Nephron progenitor cell (in vitro differentiated cells): ENCODE data around the gene ANKS4B.

ENCODE experiments used
- DNase-seq: peaks from one replicate; pipeline ENCODE4 v3.0.0; 2021
- H3K27ac Mint-ChIP-seq: 2 replicates; pipeline ENCODE4 v1.8.0; 2021; ENCODE audit warnings: mild to moderate bottlenecking, moderate library complexity, mixed read lengths
- H3K27me3 Mint-ChIP-seq: 2 replicates; pipeline ENCODE4 v1.8.0; 2021; ENCODE audit warnings: mild to moderate bottlenecking, low read depth, mixed read lengths; ENCODE audit not compliant: poor library complexity
- H3K36me3 Mint-ChIP-seq: 2 replicates; pipeline ENCODE4 v1.8.0; 2021; ENCODE audit warnings: low read depth, mixed read lengths
- H3K4me1 Mint-ChIP-seq: 2 replicates; pipeline ENCODE4 v1.8.0; 2021; ENCODE audit warnings: mixed read lengths
- H3K4me3 Mint-ChIP-seq: 2 replicates; pipeline ENCODE4 v1.8.0; 2021; ENCODE audit warnings: mild to moderate bottlenecking, moderate library complexity, mixed read lengths
- H3K9me3 Mint-ChIP-seq: 2 replicates; pipeline ENCODE4 v1.8.0; 2021; ENCODE audit warnings: mild to moderate bottlenecking, moderate library complexity, mixed read lengths
- CTCF ChIP-seq: fragments of 200-600 bp; sonication (generic); IDR thresholded peaks from 2 replicates; pipeline ENCODE4 v1.5.0; 2021; ENCODE audit warnings: antibody characterized with exemption

Gene ANKS4B

GRCh38 chr16:21222495-21223337 lies 10.8 kb upstream of the ANKS4B start:
- Mint-ChIP-seq H3K4me1 (peaks cover 33% of the 10 kb centered on the region), H3K27me3 (peaks cover 10% of the 10 kb centered on the region), H3K27ac (peak overlapping the region; percentile 75), H3K9me3 (peaks cover 11% of the 10 kb centered on the region), H3K4me3 (no peak overlapping the region), H3K36me3 (peaks cover 4% of the 10 kb centered on the region)
- no peak for DNase-seq
- TF ChIP-seq CTCF = no peak

- Mint-ChIP-seq H3K27ac (no peak overlapping the region), H3K4me1 (peaks cover 27% of the 10 kb centered on the region), H3K27me3 (peaks cover 17% of the 10 kb centered on the region), H3K36me3 (peaks cover 4% of the 10 kb centered on the region), H3K4me3 (no peak overlapping the region), H3K9me3 (peaks cover 11% of the 10 kb centered on the region)
- no peak for TF ChIP-seq CTCF
- DNase-seq = no peak
These were observed 9.7 kb upstream of the ANKS4B start for GRCh38 chr16:21223787-21224186.

GRCh38 chr16:21224800-21225199 lies 8.7 kb upstream of the ANKS4B start:
- no peak overlapping the region for H3K27ac Mint-ChIP-seq
- H3K36me3 Mint-ChIP-seq = peaks cover 4% of the 10 kb centered on the region
- H3K4me1 Mint-ChIP-seq = peaks cover 27% of the 10 kb centered on the region
- peaks cover 14% of the 10 kb centered on the region for H3K27me3 Mint-ChIP-seq
- no peak for DNase-seq
- TF ChIP-seq CTCF = no peak
- H3K4me3 Mint-ChIP-seq = no peak overlapping the region
- H3K9me3 Mint-ChIP-seq = peaks cover 11% of the 10 kb centered on the region

- Mint-ChIP-seq H3K9me3 (peaks cover 7% of the 10 kb centered on the region), H3K36me3 (no peaks in the 10 kb centered on the region), H3K27ac (no peak overlapping the region), H3K4me3 (no peak overlapping the region), H3K4me1 (peaks cover 20% of the 10 kb centered on the region), H3K27me3 (peaks cover 20% of the 10 kb centered on the region)
- no peak for TF ChIP-seq CTCF
- no peak for DNase-seq
These were observed 6.8 kb upstream of the ANKS4B start for GRCh38 chr16:21226749-21227148.

- peaks cover 7% of the 10 kb centered on the region for H3K9me3 Mint-ChIP-seq
- TF ChIP-seq CTCF = no peak
These were observed 5.6 kb upstream of the ANKS4B start for GRCh38 chr16:21227866-21228265.

GRCh38 chr16:21228361-21228872 lies 5.1 kb upstream of the ANKS4B start:
- Mint-ChIP-seq H3K27ac (no peak overlapping the region), H3K4me1 (peaks cover 6% of the 10 kb centered on the region), H3K4me3 (no peak overlapping the region), H3K36me3 (no peaks in the 10 kb centered on the region), H3K9me3 (peaks cover 7% of the 10 kb centered on the region), H3K27me3 (peaks cover 20% of the 10 kb centered on the region)
- TF ChIP-seq CTCF = no peak
- DNase-seq = no peak

More at GRCh38 chr16:21227866-21228265, 5.6 kb upstream of the ANKS4B start:
- DNase-seq = no peak
- Mint-ChIP-seq H3K27me3 (peaks cover 20% of the 10 kb centered on the region), H3K36me3 (no peaks in the 10 kb centered on the region), H3K4me1 (peaks cover 9% of the 10 kb centered on the region), H3K4me3 (no peak overlapping the region), H3K27ac (no peak overlapping the region)
